ENCODE results near the gene CALN1.

The CALN1 gene

GRCh38 chr7:72182036-72182435, 230.1 kb downstream of the CALN1 start:
- peak; percentile 40 for DNase-seq (ENCODE audit: low spot score)

GRCh38 chr7:72176875-72177274, 235.3 kb downstream of the CALN1 start:
- no peak for DNase-seq (ENCODE audit: low spot score)

- DNase-seq (ENCODE audit: low spot score): no peak
Observed at GRCh38 chr7:72170475-72170874, 241.7 kb downstream of the CALN1 start.

- no peak for DNase-seq (ENCODE audit: low spot score)
Observed at GRCh38 chr7:72163271-72163670, 248.9 kb downstream of the CALN1 start.

- DNase-seq (ENCODE audit: low spot score): no peak
Observed at GRCh38 chr7:72161534-72161933, 250.6 kb downstream of the CALN1 start.

- no peak for DNase-seq (ENCODE audit: low spot score)
Observed at GRCh38 chr7:72159911-72160310, 252.2 kb downstream of the CALN1 start.

GRCh38 chr7:72156671-72157070, 255.5 kb downstream of the CALN1 start:
- no peak for DNase-seq (ENCODE audit: low spot score)

GRCh38 chr7:72153132-72153512, 259.0 kb downstream of the CALN1 start:
- no peak for DNase-seq (ENCODE audit: low spot score)

- DNase-seq (ENCODE audit: low spot score): peak; percentile 100
Observed at GRCh38 chr7:72152161-72153131, 259.7 kb downstream of the CALN1 start.

GRCh38 chr7:72140566-72140965, 271.6 kb downstream of the CALN1 start:
- no peak for DNase-seq (ENCODE audit: low spot score)

GRCh38 chr7:72127136-72127535, 285.0 kb downstream of the CALN1 start:
- no peak for DNase-seq (ENCODE audit: low spot score)

GRCh38 chr7:72123913-72124312, 288.2 kb downstream of the CALN1 start:
- DNase-seq (ENCODE audit: low spot score): no peak

GRCh38 chr7:72118366-72118765, 293.8 kb downstream of the CALN1 start:
- DNase-seq (ENCODE audit: low spot score): no peak

- DNase-seq (ENCODE audit: low spot score): no peak
Observed at GRCh38 chr7:72114129-72114528, 298.0 kb downstream of the CALN1 start.

GRCh38 chr7:72112992-72113391, 299.1 kb downstream of the CALN1 start:
- DNase-seq (ENCODE audit: low spot score): no peak

- peak; percentile 30 for DNase-seq (ENCODE audit: low spot score)
Observed at GRCh38 chr7:72112530-72112929, 299.6 kb downstream of the CALN1 start.

GRCh38 chr7:72111086-72111485, 301.1 kb downstream of the CALN1 start:
- DNase-seq (ENCODE audit: low spot score): no peak

GRCh38 chr7:72109566-72109965, 302.6 kb downstream of the CALN1 start:
- no peak for DNase-seq (ENCODE audit: low spot score)

GRCh38 chr7:72106405-72106804, 305.7 kb downstream of the CALN1 start:
- DNase-seq (ENCODE audit: low spot score): no peak

GRCh38 chr7:72101444-72101843, 310.7 kb downstream of the CALN1 start:
- no peak for DNase-seq (ENCODE audit: low spot score)

GRCh38 chr7:72099784-72100183, 312.4 kb downstream of the CALN1 start:
- DNase-seq (ENCODE audit: low spot score): no peak

- no peak for DNase-seq (ENCODE audit: low spot score)
Observed at GRCh38 chr7:72098807-72099580, 313.1 kb downstream of the CALN1 start.

GRCh38 chr7:72097226-72097625, 314.9 kb downstream of the CALN1 start:
- no peak for DNase-seq (ENCODE audit: low spot score)
